AG08395 (cell line): ENCODE results near the gene ZNF691.
"Not testable (repeated sequence)": the region's sequence is repeated elsewhere in the genome, so short reads cannot be mapped to it uniquely, and the experiment has no call there.

Experiments
- DNase-seq: peaks from one replicate; pipeline ENCODE4 v3.0.0; 2012; ENCODE audit warnings: mixed read lengths, low spot score

ZNF691 gene, protein sequence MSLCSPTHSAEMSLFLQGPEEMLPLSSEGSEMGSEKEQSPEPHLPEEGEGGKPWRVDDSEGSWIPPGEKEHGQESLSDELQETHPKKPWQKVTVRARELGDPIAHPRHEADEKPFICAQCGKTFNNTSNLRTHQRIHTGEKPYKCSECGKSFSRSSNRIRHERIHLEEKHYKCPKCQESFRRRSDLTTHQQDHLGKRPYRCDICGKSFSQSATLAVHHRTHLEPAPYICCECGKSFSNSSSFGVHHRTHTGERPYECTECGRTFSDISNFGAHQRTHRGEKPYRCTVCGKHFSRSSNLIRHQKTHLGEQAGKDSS

DNA sequence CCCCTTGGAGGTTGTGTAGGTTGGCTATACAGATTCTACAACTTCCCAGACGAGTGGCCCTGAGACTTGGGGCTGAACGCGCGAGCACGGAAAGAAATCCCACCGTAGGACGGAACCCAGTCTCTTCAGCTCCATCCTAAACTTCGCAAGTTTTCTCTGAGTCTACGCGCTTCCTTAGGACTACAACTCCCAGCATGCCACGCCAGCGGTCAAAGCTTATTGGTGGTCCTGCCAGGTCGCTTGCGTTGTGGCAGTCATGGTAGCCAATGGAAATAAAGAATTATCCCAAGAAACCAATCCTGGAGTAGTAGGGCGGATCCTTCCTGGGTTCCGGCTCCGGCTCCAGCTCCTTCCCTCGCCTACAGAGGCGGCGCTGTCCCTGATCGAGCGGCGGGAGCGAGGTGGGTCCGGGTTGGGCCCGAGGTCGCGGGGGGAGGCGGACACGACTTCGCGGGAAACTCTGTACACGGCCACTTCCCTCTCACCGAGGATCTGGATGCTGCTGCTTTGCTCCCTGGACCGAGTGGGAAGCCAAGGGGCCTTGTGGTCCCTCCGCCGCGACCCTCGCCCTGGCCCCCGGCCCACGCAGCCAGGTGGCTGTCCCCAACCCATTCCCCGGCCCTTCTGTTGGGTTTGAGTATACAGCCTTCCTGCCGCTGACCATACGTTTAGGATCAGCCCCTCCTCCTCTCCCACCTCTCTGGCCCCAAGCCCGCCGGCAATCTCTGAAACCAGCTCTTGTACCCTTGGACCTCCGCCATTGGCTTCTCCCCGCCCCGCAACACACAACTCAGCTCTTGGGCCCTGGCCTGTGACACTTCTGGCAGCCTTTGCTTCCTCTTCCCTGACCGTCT is at the start of gene ZNF691:
Gene ZNF691, plus strand, starts transcription at position 357 of the 854 bp plus-strand sequence. CDS start 3,046 bp downstream, outside the sequence.
- DNase-seq, result peak; percentile 100

DNA sequence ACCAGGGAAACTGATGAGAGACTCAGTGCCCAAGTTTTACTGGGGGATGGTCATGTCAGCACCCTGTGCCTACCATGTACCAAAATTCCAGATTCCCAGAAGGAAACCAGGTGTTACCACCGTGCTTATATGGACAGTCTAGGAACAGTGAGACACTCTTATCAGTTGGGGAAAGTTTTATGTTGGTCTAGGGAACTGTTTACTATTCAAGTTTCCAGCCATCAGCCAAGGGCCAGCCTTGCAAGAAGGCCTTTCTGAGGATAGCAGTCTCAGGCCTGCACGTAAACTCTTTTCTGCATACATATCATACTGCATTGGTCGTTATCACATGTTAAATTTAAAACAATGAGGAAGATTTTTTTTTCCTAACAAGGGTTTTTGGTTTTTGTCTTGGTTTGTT is 49.0 kb upstream of the ZNF691 start:
- DNase-seq, result no peak

DNA sequence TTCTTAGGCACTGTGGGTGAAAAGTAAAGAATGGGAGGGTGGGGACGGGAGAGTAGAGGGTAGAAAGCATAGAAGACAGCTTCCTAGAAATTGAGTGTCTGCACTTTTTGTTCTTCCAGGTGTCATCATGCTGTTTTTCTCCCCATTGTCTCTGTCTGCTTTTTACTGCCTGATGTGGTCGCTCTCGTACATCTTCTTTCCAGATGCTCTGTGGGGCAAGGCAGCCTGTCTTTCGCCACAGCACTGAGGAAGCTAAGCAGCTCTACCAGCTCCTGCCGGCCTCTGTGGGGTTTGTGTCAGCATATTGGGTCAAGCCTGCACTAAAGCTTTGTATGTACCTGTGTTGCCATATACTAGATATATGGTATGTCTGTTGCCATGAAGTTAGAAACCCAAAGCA is 48.4 kb upstream of the ZNF691 start:
- DNase-seq, result no peak

DNA sequence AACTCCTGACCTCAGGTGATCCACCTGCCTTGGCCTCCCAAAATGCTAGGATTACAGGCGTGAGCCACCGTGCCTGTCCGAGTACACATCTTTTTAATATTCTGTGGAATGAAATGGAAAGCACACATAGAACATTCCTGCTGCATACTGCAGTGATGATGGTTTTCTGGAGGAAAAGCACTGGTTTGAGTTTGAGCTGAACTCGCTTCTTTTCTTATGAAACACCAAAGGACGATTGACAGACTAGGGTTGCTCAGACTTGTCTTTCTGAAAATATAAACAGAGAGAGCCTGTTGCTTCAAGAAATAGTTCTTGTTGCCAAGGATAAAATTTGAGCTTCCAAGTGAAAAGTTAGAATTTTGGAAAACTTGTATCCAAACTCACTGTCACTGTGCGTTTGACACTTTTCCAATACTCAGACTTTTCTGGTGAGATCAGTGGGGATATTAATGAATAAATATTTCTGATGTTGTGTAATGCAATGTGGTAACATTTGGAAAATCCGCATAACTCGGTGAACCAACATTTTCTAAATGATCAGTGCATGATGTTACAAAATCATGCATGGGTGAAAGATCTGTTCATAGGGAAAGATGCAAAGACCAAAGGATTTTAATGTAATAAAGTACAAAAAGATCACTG is 44.5 kb upstream of the ZNF691 start:
- DNase-seq, result peak; percentile 50

DNA sequence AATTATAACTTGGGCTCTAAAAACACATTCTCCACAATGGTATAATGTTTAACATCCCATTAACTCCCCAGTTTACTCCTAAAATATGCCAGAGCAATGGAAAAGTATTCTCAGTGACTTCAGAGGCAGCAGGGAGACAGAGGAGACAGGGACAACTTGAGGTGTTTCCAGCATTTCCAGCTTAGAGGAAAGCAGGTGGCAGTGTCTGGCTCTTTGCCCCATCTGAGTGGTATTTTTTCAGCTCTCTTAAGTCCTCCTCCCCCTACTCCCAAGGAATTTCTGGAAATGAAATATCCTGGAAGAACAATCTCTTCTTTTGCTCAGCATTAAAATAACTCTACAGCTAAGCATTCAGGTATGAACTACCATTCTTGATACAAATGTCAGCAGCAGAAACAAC is 40.2 kb upstream of the ZNF691 start:
- no peak for DNase-seq

DNA sequence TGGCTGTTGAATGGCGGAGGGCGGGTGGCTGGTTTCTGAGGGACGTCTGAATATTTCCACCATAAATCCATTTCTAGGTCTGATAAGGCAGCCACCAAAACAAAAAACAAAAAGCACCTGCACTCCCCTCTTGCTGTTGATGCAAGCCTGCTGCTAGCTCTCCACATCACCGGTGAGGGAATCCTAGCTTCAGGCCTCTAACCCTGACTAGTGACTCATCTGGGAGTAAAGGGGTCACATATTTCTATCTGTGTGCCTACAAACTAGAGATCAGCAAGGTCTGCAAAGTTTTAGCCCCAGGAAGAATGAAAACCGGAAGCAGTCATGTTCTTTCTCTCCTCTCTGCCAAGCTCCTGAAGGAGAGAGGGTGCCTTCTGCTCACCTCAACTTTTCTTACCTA is 39.8 kb upstream of the ZNF691 start:
- DNase-seq, result no peak

DNA sequence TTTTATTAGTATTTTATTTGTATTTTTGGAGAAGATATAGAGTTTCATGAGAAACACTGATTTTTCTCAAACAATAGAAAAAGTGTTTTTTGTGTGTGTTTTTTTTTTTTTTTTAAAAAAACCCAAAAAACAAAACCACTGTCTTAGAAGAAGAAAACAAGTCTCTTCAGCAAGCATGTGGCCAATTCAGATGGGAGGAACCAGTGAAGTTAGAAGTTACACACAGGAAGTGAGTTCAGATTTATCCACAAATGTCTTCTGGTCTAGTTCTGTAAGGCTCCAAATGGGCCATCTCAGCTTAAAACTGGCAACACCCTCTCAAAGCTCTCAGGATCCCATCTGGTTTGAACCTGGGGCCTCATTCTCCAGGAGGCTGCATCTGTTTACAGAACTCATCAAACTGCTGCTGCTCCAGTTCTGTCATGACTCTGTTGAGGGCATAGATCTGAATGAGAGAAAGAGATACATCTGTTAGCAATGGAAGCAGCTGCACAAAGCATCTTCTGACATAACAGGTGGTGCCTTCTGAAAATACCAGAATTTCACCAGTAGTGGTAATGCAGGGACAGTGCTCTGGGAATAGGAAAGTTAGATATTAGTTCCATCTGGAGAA is 39.3 kb upstream of the ZNF691 start:
- no peak for DNase-seq

DNA sequence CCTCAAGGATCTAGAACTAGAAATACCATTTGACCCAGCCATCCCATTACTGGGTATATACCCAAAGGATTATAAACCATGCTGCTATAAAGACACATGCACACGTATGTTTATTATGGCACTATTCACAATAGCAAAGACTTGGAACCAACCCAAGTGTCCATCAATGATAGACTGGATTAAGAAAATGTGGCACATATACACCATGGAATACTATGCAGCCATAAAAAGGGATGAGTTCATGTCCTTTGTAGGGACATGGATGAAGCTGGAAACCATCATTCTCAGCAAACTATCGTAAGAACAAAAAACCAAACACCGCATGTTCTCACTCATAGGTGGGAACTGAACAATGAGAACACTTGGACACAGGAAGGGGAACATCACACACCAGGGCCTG is 31.6 kb upstream of the ZNF691 start:
- DNase-seq, result not testable (repeated sequence)

DNA sequence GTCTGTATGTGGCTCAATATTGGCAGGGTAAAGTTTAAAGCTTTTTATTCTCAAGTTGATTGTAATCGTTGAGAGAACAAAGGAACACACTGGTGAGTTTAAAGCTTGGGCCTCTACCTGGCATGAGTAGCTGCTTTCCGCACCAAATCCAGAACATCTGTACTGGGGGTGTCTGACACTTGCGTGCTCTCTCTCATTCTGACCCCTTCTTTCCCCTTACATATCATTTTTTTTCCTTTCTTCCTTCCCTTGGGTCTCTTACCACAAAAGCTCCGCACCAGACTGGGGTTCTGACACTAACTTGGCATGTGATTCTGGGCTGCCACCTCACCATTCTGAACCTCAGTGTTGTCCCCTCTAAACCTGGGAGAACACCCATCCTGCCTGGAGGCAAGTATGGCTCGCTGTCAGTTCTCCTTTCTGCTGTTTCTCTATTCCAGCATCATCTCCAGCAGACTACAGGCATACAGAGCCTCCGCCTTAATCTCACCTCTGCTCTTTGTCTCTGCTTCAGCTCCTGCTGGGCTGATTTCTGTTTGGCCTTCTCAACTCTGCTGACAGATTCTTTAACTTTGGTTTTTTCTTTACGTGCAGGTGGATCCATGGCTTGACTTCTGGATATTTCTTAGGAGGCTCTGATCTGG is 30.4 kb upstream of the ZNF691 start:
- DNase-seq, result no peak

DNA sequence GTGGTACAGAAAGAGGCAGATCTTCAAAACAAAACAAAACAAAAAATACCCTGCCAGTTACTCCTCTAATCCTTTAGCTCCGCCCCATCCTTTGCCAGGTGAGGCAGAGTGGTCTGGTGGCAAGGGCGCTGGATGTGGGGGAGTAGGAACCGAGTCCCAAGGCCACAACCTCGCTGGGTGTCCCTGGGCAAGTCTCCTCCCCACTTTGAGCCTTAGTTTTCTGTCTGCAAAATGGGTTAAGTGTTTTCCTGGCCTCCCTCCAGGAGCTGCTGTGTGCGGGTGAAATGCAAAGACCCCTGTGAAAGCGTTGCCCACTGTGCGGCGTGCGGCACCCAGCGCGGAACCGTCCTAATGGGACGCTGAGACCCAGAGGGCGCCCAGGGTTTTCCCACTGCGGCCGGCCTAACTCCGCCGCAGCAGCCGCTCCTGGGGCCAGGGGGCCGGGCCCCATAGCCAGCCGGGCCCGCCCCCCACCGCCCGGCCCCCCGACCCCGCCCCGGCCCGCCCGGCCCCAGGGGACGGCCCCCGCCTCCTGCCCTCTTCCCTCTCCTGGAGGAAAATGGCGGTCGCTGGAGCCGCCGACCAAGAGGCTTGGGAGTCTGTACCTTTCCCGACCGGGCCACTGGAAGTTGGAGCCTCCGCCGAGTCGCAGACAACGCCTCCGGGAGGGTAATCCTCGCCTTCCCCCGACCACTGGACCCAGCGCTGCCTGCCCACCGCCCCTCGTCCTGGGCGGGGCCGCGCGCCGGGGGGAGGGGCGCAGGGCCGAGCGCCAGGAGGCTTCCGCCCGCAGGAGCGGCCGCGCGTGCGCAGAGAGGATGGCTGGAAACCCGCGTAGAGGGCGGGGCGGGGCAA is 29.6 kb upstream of the ZNF691 start, which contains the start of the genes ERMAP and SVBP:
Gene ERMAP, plus strand, starts transcription at position 538 of the 855 bp plus-strand sequence. CDS start 13,327 bp downstream, outside the sequence.
Gene SVBP, minus strand, starts transcription at position 813 of the 855 bp plus-strand sequence. CDS start 853 bp downstream, outside the sequence.
- DNase-seq, result peak; percentile 99

DNA sequence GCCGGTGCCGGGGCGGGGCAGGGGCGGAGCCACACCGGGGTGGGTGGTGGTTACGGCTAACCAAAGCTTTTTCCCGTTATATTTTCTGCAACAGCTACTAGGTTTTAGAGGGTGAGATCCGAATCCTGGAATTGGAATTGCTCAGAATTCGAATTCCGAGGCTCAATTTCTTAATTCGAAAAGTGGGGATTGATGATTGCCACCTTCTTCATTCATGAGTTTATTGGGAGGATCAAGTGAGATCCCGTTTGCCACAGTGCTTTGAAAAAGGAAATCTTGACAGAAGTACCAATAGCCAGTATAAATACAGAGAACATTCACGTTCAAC is 29.0 kb upstream of the ZNF691 start:
- no peak for DNase-seq

DNA sequence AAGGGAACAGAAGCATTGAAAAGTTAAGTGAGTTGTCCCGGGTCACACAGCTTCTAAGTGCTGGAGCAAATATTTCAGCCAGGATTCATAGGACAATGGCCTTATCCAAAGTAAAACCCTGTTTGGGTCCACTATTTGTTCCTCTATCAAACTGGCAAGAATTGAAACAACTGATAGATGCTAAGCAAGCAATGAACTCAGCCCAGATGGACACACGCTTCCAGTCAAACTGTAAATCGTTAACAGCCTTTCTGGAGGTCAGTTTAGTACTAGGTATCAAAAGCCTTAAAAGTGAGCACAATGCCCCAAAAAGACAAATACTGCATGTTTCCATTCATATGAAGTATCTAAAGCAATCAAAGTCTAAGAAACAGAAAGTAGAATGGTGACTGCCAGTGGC is 28.4 kb upstream of the ZNF691 start:
- DNase-seq, result no peak

DNA sequence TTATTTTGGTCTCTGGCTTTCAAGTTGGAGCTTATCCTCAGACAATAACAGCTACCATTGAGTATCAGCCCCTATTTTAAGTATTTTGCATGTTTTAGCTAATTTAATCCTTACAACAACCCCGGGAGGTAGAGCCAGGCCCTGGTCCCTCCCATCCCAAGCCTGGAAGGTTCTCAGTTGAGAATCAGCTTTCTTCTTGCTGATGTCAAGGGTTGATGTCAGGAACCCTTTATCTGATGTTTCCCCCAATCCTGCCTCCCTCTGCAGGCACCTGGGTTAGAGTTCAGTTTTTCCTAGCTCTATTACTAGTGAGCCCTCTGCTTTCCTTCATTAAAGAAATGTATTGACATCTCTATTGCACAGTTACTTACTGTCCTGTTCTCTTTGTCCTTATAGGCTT is 25.6 kb upstream of the ZNF691 start:
- no peak for DNase-seq

DNA sequence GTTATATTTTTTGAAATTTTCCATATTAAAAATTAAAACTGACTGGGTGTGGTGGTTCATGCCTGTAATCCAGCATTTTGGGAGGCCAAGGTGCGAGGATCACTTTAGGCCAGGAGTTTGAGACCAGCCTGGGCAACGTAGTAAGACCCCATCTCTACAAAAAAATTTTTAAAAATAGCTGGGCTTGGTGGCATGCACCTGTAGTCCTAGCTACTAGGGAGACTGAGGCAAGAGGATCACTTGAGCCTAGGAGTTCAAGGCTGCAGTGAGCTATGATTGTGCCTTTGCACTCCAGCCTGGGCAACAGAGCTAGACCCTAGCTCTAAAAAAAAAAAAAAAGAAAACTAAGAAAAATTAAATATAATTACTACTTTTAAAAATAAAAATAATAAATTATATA is 24.7 kb upstream of the ZNF691 start:
- no peak for DNase-seq

DNA sequence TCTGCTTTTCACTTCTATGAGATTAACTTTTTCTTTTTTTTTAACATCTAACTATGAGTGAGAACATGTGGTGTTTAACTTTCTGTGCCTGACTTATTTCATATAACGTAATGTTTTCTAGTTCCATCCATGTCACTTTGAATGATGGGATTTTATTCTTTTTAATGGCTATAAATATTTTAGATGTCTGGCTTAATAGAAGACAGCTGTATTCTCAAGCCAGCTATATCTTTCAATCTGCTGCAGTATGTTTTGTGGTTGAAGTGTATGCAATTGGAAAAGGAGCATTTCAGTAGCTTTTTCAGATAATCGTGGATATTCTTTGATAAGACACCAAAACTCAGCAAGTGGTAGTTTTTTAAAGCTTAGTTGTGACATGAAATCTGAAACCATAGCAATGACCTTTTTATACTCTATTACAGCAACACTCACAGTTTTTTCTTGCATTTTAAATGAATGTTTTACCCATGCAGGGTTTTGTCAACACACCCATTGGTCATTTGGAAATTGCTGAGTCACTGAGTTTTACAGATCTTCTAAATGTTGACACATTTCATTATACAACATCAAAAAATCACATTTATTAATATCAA is 23.5 kb upstream of the ZNF691 start:
- peak; percentile 24 for DNase-seq

DNA sequence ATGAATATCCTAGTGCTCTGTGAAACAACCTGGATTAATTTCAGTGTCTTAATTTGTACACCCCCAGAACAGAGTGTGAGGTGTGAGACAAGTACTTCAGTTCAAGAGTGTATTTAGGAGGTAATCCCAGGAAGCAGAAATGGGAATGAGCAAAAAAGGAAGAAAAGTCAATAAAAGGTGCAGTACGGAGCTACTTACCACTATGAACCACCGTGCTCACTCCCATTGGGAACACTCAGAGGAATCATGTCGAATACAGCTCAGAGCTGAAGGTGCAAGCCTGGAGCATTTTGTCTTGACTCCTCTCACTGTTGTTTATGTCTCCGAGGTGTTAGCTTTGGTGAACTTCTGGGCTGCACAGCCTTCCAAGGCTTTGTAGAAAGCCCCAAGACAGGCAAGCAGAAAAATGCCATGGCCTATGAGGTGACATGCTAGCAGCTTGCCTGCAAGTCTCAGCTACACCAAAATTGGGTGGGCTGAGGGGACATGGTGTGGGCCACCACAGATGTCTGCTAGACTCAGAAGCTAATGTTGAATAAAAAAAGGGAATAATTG is 21.9 kb upstream of the ZNF691 start:
- DNase-seq, result no peak

DNA sequence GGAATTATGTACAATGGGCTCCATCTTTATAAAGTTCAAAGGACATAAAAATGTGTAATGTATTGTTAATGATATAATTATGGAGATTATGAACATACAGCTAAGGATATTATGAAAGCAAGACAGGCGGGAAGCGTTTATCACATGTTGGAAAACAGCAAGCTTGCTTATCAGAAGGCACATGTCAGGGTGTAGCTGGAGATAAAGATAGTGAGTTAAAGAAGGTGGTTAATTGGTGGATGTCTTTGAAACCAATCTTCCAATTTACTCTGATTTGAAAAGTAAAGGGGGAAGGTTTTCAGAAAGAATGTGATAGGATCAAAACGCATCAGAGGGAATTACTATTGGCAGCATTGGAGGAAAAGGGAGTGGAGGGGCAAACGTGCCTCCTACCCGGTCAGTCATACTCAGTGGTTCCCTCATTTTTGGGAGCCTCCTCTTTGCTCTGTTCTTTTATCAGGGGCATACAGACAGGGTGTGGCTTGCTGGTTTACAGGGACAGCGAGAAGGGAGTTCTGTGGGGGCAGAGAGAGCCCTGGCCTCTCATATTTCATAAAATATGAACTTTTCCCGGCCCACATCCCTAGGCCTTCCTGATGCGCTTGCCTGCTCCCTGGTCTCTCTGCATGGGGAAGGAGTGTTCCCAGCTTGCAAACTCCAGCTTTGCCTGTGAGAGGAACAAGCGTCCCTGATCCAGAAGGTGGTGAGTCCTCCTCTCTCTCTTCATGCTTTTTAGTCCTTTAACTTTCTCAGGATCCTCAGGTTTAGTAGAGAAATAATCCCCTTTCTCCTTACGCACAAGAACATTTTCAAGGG is 21.2 kb upstream of the ZNF691 start:
- no peak for DNase-seq

DNA sequence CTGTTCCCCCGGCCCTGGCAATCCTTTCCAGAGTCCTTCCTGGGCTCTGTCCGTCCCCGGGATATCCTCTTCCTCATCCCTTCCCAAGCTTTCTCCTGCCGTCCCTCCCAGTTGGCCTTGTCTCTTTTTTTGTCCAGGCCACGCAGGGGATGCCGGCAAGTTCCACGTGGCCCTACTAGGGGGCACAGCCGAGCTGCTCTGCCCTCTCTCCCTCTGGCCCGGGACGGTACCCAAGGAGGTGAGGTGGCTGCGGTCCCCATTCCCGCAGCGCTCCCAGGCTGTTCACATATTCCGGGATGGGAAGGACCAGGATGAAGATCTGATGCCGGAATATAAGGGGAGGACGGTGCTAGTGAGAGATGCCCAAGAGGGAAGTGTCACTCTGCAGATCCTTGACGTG is 15.8 kb upstream of the ZNF691 start:
- DNase-seq, result no peak

DNA sequence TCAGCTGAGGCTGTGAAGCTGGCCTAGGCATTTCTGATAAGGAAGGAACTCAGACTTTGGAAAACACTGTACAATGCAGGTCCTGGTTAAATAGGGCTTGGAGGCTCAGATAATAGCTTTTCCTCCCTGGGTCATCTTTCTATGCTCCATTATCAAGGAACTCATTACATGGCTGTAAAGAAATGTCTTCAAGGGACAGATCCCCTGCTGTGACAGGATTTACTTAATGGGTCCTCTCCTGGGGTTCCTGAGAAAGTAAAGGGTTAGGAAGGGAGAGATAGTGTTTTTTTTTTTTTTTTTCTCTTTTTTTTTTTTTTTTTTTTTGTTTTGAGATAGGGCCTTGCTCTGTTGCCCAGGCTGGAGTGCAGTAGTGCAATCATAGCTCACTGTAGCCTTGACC is 15.1 kb upstream of the ZNF691 start:
- no peak for DNase-seq
